GM18907 (cell line): ENCODE data around the gene CHM.
"Not testable (repeated sequence)": the region's sequence is repeated elsewhere in the genome, so short reads cannot be mapped to it uniquely, and the experiment has no call there.

Source experiments
- ATAC-seq: cut with Tn5 transposase; IDR thresholded peaks from one replicate; pipeline ENCODE4 v1.9.1; 2021; ENCODE audit warnings: mild to moderate bottlenecking, moderate library complexity; ENCODE audit not compliant: unreplicated experiment

CHM gene

DNA sequence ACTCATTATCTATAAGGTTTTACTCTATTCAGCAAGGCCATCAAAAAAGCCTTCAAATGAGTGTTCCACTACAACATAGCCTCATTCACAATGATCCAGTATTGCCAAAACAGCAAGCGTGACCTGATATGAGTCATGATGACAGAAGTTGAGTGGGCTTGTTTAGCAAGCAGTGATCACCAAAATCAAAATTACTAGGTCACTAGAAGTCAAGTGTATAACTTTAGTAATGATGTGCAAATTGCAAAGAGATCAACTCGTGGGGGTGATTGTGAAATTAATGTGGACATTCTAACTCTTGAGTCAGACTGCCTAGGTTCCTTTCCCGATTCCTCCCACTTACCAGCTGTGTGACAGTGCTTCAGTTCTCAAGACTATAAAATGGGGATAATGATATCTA lies 124.5 kb downstream of the CHM start:
- ATAC-seq, result no peak

DNA sequence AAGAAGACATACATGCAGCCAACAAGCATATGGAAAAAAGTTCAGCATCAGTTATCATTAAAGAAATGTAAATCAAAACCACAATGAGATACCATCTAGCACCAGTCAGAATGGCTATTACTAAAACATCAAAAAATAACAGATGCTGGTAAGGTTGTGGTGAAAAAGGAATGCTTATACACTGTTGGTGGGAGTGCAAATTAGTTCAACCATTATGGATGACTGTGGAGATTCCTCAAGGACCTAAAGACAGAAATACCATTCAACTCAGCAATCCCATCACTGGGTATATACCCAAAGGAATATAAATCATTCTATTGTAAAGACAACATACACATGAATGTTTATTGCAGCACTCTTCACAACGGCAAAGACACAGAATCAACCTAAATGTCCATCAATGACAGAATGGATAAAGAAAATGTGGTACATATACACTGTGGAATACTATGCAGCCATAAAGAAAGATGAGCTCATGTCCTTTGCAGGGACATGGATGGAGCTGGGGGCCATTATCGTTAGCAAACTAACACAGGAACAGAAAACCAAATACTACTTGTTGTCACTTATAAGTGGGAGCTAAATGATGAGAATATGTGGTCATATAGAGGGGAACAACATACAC lies 130.6 kb downstream of the CHM start:
- ATAC-seq, result not testable (repeated sequence)

DNA sequence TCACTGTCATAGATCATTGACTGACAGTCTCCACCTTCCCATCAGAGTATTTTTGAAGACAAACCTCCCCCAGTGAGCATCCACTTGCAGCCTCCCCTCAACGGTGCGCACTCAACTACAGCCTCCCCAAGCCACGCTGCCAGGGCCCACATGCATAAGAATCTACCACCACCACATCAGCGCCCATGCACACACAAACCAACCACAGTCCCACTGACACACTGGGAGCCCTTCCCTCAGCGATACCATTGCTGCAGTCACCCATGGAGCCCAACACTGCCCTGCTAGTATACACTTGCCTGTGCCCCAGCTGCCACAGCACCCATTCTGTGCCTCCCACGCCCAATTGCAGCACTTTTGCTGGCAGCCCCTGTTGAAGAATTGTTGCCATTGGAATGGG lies 132.9 kb downstream of the CHM start:
- no peak for ATAC-seq

DNA sequence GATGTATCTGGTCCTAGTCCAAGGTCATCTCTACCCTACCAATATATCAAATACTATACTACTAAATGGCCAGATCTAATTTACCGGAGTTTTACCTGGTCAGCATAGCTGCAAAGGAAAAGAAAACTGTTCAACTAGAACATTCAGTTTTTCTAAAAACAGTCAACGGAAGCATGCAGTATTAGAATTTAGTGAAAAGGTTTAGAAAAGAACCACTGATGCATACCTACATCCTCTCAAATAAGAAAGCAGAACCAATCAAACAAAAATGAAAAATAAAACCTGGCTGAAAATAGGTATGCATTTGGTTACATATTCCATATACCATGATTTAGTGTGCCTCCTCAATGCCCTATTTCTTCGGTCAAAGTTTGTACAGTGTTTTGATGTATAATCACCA lies 140.0 kb downstream of the CHM start:
- no peak for ATAC-seq

DNA sequence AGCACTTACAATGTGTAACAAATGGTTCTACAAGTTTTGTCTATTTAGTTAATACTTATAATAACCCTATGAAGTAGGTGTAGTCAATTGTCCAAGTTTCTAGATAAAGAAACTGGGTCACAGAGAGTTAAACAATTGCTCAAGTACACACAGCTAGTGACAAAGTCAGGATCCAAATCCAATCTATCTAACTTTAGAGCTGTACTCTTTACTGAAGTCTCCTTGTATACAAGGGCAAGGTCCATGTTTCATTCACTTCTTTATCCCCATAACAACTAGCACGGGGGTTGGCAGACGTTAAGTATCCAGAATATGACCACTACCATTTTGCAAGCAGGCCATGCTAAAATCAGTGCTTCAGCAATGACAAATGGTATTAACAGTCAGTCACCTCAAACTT lies 141.0 kb downstream of the CHM start:
- ATAC-seq, result no peak

DNA sequence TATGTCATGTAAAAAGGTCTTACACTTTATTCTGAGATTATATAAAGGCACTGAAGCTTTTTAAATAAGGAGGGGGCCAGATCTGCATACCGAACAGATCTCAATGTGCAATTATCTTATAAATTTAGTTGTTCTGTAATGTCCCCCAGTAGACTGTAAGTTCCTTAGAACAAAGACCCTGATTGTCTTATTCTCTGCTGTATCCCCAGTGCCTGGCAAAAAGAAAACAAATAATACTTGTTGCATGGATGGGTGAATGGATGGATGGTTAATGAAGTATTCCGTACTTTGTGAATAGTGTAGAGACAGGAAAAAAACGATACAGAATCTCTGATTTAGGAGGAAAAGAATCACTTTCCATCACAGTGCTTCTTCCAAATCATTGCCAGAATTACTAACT lies 141.5 kb downstream of the CHM start:
- no peak for ATAC-seq

DNA sequence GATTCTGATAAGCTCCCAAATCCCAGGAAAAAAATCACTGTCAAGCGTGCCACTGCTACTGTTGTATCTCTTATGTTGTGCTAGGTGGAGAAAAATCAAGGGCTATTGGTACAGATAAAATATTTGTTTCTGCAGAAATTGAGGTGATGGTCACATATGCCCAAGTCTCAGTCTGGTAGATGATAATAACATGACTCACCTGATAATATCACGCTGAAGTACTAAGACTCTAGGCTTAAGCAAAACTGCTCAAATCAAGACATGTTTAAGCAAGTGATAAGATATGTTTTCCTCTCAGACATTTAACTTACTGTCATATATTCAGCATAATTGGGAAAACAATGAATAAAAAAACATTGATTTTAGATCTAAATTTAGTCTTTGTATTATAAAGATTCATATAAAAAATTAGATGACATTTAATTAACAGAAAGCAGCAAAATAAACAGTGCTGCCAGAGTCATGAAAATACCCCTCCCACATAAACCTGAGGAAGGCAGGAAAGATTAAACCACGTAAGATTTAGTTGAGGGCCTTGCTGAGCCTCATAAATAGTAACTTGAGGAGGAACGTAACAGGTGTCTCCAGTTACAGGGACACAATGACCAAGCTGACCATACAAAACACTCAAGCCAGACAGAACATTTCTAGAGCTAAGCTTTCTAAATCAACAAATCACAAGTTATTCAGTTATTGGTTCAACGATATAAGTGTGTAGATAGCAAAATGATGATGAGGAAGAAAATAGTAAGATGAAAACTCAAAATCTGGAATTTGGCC lies 143.5 kb downstream of the CHM start:
- ATAC-seq, result no peak

DNA sequence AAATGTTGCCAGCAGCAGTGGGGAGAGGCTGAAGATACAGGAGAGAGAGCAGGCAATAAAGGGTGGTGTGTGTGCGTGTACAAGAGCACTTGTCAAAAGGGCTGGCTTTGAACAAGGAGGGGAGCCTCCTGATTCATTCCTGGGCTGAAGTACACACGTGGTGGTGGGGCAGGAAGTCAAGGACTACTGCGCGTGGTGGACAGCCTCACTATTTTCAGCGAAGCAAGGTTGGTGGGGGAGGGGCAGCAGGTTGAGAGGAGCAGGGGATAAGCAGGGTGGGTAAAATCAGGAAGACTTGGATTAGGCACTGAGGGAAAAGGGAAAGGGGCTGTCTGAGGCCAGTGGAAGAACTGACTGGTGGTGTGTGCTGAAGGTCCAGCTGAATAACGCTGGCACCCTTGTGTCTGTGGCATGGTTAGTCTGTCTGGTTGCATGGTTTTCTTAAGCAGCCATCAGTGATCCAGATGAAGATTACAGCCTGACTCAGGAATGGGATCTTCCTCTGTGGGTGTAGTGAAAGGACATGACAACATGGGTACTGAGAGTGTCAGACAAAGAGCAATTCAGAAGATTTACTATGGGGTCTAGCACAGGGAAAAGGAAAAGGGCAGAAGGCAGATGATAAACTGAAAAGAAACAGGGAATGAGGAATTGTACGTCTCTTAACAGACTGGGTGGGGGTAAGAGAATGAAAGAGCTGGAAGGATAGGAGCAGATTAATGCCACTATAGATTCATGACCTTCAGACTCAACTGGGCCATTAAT lies 149.8 kb downstream of the CHM start:
- no peak for ATAC-seq

DNA sequence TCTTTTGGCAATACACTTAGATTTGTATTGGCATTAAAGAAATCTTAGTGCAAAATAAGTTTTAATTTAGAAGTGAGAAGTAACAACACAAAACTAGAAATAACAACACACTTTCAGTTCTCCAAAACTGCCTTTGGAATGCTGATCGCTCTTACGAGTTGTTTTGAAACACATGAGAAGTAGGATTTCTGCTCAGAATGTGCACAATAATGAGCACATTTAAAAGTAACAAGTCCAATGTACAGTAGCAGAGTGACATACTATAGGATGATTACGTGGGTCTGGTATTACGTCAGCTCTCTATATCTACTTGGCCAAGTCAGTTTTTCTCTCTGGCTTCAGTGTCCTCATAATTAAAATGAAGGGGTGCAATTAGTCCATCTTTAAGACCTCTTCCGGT lies 164.8 kb downstream of the CHM start:
- ATAC-seq, result no peak

DNA sequence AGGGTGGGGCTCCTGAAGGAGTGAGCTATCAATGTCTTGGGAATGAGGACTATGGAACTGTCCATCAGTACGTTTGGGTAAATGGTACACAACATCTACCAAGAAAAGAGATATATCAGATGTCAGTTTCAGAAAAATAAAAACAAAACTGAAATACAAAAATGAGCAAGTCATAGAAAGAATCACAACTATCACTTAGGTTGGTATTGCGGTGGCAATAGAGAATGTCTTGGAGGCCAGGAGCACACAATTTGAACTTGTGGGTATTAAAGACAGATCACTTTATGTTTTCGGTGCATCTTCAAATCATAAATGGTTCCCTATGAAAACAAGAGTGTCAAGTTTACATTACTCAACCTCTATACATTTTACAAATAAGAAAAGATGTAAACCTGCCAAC lies 176.8 kb downstream of the CHM start:
- ATAC-seq, result no peak

DNA sequence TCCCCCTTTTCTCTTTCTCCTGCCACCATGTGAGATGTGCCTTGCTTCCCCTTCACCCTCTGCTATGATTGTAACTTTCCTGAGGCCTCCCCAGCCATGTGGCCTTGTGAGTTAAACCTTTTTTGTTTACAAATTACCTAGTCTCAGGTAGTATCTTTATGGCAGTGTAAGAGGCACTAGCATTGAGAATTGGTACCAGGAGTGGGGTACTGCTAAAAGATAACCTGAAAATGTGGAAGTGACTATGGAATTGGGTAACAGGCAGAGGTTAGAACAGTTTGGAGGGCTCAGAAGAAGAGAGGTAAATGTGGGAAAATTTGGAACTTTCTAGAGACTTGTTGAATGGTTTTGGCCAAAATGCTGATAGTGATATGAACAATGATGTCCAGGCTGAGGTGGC lies 182.0 kb downstream of the CHM start:
- no peak for ATAC-seq

DNA sequence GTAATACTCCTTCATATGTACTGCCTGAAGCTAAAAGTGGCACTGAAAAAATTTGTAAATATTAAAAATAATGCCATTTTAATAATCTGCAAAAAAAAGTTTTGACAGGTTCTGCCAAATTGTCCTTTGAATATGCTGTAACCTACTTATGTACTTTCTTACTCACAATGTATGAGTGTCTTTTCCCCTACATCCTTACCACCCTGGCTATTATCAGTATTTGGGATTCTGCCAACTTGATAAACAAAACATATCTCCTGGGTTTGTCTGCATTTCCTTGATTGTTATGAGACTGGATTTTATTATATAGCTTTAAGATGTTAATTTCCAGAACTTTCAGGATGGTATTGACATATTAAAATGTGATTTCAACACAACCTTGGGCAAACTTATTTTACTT lies 187.9 kb downstream of the CHM start:
- ATAC-seq, result no peak

DNA sequence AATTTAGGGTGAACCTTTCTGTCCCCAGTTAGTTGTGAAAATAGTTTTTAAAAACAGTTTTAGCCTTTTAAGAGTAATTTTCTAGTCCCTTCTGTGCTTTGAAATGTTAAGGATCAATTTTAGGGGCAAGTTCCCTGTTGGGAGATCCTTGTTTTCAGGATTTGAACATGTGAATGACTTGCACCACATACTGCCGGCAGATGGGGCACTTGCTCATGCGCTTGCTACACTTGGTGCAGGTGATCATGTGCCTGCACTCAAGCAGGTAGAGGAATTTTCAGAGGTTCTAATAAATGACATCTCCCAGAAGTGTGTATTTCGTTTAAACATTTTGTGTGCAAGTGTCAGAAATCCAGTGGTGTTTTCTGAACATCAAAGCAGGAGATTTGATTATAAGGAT lies 195.9 kb downstream of the CHM start:
- ATAC-seq, result peak; percentile 49

DNA sequence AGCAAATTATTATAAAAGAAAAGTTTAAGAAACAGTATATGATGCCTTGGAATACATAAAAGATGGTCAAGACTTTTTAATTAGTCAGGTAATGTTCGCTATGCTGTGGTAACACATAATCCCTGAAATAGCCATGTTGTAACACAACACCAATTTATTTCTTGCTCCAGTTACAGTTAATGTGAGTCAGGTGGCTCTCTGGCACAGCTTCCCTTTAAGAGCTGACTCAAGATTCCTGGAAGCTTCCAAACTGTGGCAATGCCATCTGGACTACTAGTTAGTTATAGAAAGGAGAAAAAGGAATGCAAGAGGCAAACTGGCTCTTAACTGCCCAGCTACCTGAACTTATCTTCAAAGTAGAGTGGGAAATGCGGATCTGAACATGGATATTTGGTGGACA lies 210.5 kb downstream of the CHM start:
- no peak for ATAC-seq

DNA sequence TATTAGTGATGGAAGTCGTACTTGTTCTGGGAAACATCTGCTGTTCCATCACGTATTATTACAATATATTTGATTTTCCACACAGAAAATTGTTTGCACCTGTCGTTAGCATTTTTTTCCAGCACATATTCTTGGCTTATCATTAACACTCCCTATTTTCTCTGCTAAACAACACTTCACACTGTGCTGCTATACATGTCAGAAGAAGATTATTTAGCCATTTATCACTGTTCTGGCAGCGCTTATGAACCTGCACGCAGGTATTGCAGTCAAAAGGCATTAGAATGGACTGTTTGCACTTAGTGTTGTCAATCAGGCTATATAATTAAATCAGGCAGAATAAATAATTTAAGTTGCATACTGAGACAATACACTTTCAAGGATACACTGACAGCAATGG lies 218.6 kb downstream of the CHM start:
- no peak for ATAC-seq

DNA sequence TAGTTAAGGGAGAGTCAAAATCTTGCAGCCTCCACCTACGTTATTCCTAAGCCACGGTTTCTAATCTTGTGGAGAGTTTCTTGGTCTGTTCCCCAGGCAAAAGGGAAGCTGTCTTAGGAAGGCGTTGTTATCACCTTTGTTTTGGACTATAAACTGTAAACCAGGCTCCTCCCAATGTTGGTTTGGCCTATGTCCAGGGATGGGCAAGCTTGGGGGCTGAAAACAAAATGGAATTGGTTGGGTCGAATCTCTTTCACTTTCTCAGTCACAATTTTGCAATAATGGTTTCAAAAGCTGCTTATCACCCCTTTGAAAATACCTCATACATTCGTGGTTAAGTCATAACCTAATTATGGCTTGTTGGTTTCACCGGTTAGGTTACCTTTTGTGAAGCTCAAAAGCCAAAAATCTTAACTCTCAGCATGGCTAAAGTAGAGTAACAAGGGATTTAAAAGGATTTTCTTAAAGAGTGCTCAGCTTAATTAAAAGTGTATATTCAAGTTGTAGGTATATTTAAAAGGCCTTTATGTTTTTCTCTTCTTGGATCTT lies 232.1 kb downstream of the CHM start:
- ATAC-seq, result no peak
